ENCODE measurements around the gene PCDHGA7. TPM values are rescaled to one million over a fixed set of nuclear protein-coding genes. Genes with fewer than 3 reads are reported as not detected.

Gene PCDHGA7
- total and polyA plus RNA-seq, 11 donors = 1.4 to 14.1 (median 7.5) TPM

DNA sequence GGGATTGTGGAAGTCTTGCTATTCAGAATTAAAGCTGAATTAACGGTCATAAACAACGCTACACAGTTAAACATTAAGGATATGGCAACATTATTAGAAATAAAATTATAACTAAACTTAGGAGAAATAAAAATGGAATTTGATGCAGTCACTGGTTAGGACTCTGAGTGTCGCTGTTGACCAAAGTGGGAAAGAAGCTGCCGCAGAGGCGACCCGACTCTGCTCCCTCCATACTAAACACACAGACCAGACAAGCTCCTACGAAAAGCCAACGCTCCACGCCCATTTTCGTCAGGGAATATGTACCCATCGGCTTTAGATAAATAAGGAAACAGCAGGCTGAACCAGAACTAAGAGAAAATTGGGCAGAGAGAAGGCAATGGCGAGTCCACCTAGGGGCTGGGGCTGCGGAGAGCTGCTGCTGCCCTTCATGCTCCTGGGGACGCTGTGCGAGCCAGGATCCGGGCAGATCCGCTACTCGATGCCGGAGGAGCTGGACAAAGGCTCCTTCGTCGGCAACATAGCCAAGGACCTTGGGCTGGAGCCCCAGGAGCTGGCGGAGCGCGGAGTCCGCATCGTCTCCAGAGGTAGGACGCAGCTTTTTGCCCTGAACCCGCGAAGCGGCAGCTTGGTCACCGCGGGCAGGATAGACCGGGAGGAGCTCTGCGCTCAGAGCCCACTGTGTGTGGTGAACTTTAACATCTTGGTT lies 18.4 kb upstream of the PCDHGA7 start, which contains the start of gene PCDHGA5:
TSS of gene PCDHGA5 (plus strand) at position 211 of the 709 bp plus-strand sequence. CDS start at position 380, 169 bp downstream.
- intact Hi-C loops (cut with DNase I) = loop anchor here in 3 of 10 donors (5.0 to 10.0 kb wide), 2 partner anchors 48 to 51 kb away; partner anchors contain the start of genes PCDHGA10 (in 3 of the 3) and PCDHGB7 (in 2 of the 3)
- peak in 1 of 5 donors; percentile 24 for DNase-seq
- Histone ChIP-seq H3K9me3 (peaks cover 0 to 98% (median 77%) of the 10 kb centered on the region in 12 donors), H3K4me1 (peaks cover 0 to 18% (median 0%) of the 10 kb centered on the region in 12 donors), H3K36me3 (peaks cover 0 to 11% (median 0%) of the 10 kb centered on the region in 9 donors), H3K27me3 (peaks cover 0 to 46% (median 0%) of the 10 kb centered on the region in 9 donors), H3K27ac (peak within 1 kb of the TSS in 1 of 12 donors; percentile 14), H3K4me3 (peak within 1 kb of the TSS in 9 of 12 donors; percentile 2 to 34 (median 19))
- TF ChIP-seq CTCF (IDR thresholded peaks at IDR 0.05) = peak in 6 of 12 donors; percentile 5 to 22 (median 17)
- no peak for TF ChIP-seq POLR2A (IDR thresholded peaks at IDR 0.05)
- ATAC-seq = peak; percentile 21 to 66 (median 52)
- 23 to 32% (median 27%) methylated on average over 29 to 34 of the region's 34 CpGs for WGBS, 4 donors

GRCh38 chr5:141366016-141366896 lies 16.3 kb upstream of the PCDHGA7 start:
- no peak for TF ChIP-seq CTCF (IDR thresholded peaks at IDR 0.05)
- no peak for TF ChIP-seq POLR2A (IDR thresholded peaks at IDR 0.05)
- ATAC-seq = no peak
- WGBS, 4 donors = 38 to 58% (median 47%) methylated on average over 26 to 46 of the region's 46 CpGs
- Histone ChIP-seq H3K36me3 (peaks cover 0 to 10% (median 0%) of the 10 kb centered on the region in 9 donors), H3K9me3 (peaks cover 0 to 98% (median 62%) of the 10 kb centered on the region in 12 donors), H3K27ac (no peak overlapping the region), H3K4me3 (no peak overlapping the region), H3K27me3 (peaks cover 0 to 50% (median 0%) of the 10 kb centered on the region in 9 donors), H3K4me1 (peaks cover 0 to 30% (median 0%) of the 10 kb centered on the region in 12 donors)
- intact Hi-C loops (cut with DNase I) = loop anchor here in 2 of 10 donors (10.0 kb wide), 1 partner anchor 49 kb away; the partner anchor contains the start of genes PCDHGA10 (in 2 of the 2) and PCDHGB7 (in 2 of the 2)
- DNase-seq = no peak

DNA sequence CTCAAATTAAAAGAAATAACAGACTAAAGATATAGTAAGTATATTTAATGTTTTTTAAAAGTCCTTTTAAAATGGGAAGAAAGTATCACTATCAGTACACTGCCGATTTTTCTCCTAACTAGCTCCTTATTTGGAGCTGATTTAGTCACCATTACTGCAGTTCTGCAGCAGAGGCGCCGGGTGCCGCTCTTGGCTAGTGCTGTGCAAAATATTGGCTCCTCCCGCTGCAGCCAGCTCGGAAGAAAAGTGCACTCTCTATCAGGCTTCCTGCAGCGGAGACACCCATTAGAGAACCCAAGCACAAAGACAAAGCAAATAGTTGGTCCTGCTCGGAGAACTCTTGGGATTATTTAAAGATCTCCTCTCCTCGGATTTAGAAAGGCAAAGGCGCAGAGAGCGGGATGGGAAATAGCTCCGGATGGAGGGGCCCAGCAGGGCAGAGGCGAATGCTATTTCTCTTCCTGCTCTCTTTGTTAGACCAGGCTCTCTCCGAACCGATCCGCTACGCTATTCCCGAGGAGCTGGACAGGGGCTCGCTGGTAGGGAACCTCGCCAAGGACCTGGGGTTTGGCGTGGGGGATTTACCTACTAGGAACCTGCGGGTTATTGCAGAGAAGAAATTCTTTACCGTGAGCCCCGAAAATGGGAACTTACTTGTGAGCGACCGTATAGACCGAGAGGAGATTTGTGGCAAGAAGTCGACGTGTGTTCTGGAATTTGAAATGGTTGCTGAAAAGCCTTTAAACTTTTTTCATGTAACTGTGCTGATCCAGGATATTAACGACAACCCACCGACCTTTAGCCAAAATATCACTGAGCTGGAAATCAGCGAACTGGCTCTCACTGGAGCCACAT lies 12.3 kb upstream of the PCDHGA7 start, which contains the start of gene PCDHGB3:
TSS of gene PCDHGB3 (plus strand) at position 249 of the 855 bp plus-strand sequence. CDS start at position 402, 153 bp downstream.
- intact Hi-C loops (cut with DNase I) = loop anchor here in 2 of 10 donors (10.0 kb wide), 1 partner anchor 45 kb away; the partner anchor contains the start of genes PCDHGA10 (in 2 of the 2) and PCDHGB7 (in 2 of the 2)
- ATAC-seq (peak; percentile 75 to 92 (median 89)), DNase-seq (peak in 3 of 5 donors; percentile 40 to 70 (median 62))
- TF ChIP-seq POLR2A (IDR thresholded peaks at IDR 0.05) (no peak), CTCF (IDR thresholded peaks at IDR 0.05) (peak in 11 of 12 donors; percentile 15 to 55 (median 38))
- Histone ChIP-seq H3K9me3 (peaks cover 0 to 100% (median 62%) of the 10 kb centered on the region in 12 donors), H3K27me3 (peaks cover 0 to 50% (median 0%) of the 10 kb centered on the region in 9 donors), H3K4me1 (peaks cover 0 to 31% (median 2%) of the 10 kb centered on the region in 12 donors), H3K36me3 (peaks cover 0 to 36% (median 0%) of the 10 kb centered on the region in 9 donors), H3K27ac (peak within 1 kb of the TSS in 6 of 12 donors; percentile 16 to 53 (median 44)), H3K4me3 (peak within 1 kb of the TSS in 9 of 12 donors; percentile 22 to 44 (median 38))
- 22 to 39% (median 27%) methylated on average over 30 to 32 of the region's 32 CpGs for WGBS, 4 donors

All from heart left ventricle (tissue), 16 donors.